HepG2 (cell line): ENCODE measurements around the gene CDK3. TPM values are rescaled to one million over a fixed set of nuclear protein-coding genes. Genes with fewer than 3 reads are reported as not detected.

ENCODE experiments used
- ARID2 ChIP-seq: sonication (generic); formaldehyde crosslinking; IDR thresholded peaks from 2 replicates; pipeline ENCODE4 v1.8.1; 2022; ENCODE audit warnings: mild to moderate bottlenecking, missing genetic modification reagents, borderline replicate concordance
- ARID5B ChIP-seq: IDR thresholded peaks from 2 replicates; pipeline ENCODE4 v1.4.0; 2020; ENCODE audit warnings: mild to moderate bottlenecking, missing genetic modification reagents
- GABPB1 ChIP-seq: IDR thresholded peaks from 2 replicates; pipeline ENCODE4 v1.6.1; 2016; ENCODE audit warnings: mild to moderate bottlenecking, missing genetic modification reagents, moderate library complexity, missing compliant biosample characterization
- HDAC1 ChIP-seq: sonication (generic); formaldehyde crosslinking; IDR thresholded peaks from 2 replicates; pipeline ENCODE4 v1.5.1; 2020; ENCODE audit warnings: mild to moderate bottlenecking, missing genetic modification reagents
- HOXA5 ChIP-seq: sonication (generic); formaldehyde crosslinking; IDR thresholded peaks from 2 replicates; pipeline ENCODE4 v1.4.0; 2020; ENCODE audit warnings: missing genetic modification reagents
- IKZF1 ChIP-seq: fragments of 450-650 bp; IDR thresholded peaks from 2 replicates; pipeline ENCODE4 v1.7.1; 2016
- MAX ChIP-seq: IDR thresholded peaks from 2 replicates; pipeline ENCODE4 v1.6.1; 2012; ENCODE audit warnings: inconsistent platforms
- RARG ChIP-seq: sonication (generic); formaldehyde crosslinking; IDR thresholded peaks from 2 replicates; pipeline ENCODE4 v1.4.0; 2020; ENCODE audit warnings: low read depth, mild to moderate bottlenecking, missing genetic modification reagents
- RBM39 ChIP-seq: fragments of 200-400 bp; formaldehyde crosslinking; IDR thresholded peaks from one replicate; pipeline ENCODE4 v1.6.1; 2018; ENCODE audit warnings: antibody characterized with exemption, mild to moderate bottlenecking, low read depth, low read length; ENCODE audit not compliant: poor library complexity, severe bottlenecking
- RELA ChIP-seq: sonication (generic); formaldehyde crosslinking; IDR thresholded peaks from 2 replicates; pipeline ENCODE4 v1.4.0; 2020; ENCODE audit warnings: missing genetic modification reagents
- RNF2 ChIP-seq: fragments of 450-650 bp; conservative IDR thresholded peaks from 2 replicates; pipeline ENCODE4 v1.6.1; 2016; ENCODE audit warnings: low read depth
- STAT6 ChIP-seq: sonication (generic); formaldehyde crosslinking; IDR thresholded peaks from 2 replicates; pipeline ENCODE4 v1.4.0; 2020; ENCODE audit warnings: missing genetic modification reagents, mild to moderate bottlenecking, borderline replicate concordance
- TBX2 ChIP-seq: sonication (generic); formaldehyde crosslinking; IDR thresholded peaks from 2 replicates; pipeline ENCODE4 v1.5.0; 2020; ENCODE audit warnings: missing genetic modification reagents, mild to moderate bottlenecking, borderline replicate concordance
- TOPORS ChIP-seq: sonication (generic); formaldehyde crosslinking; IDR thresholded peaks from 2 replicates; pipeline ENCODE4 v1.8.0; 2023; ENCODE audit warnings: mild to moderate bottlenecking, missing genetic modification reagents
- ZMYM2 ChIP-seq: sonication (generic); formaldehyde crosslinking; IDR thresholded peaks from 2 replicates; pipeline ENCODE4 v1.8.0; 2022; ENCODE audit warnings: mild to moderate bottlenecking, missing genetic modification reagents
- ZNF513 ChIP-seq: sonication (generic); formaldehyde crosslinking; conservative IDR thresholded peaks from 2 replicates; pipeline ENCODE4 v1.5.0; 2020; ENCODE audit warnings: missing genetic modification reagents
- ZNF558 ChIP-seq: sonication (generic); formaldehyde crosslinking; IDR thresholded peaks from 2 replicates; pipeline ENCODE4 v1.9.0; 2022; ENCODE audit warnings: mild to moderate bottlenecking, missing genetic modification reagents, borderline replicate concordance
- ZNF580 ChIP-seq: IDR thresholded peaks from 2 replicates; pipeline ENCODE4 v1.6.1; 2016; ENCODE audit warnings: low read depth, borderline replicate concordance
- ZNF781 ChIP-seq: sonication (generic); formaldehyde crosslinking; IDR thresholded peaks from 2 replicates; pipeline ENCODE4 v1.5.1; 2020; ENCODE audit warnings: borderline replicate concordance, mild to moderate bottlenecking, missing genetic modification reagents; ENCODE audit errors: not compliant biosample characterization
- ZNF782 ChIP-seq: sonication (generic); formaldehyde crosslinking; IDR thresholded peaks from 2 replicates; pipeline ENCODE4 v1.4.0; 2020; ENCODE audit warnings: missing genetic modification reagents, mild to moderate bottlenecking, borderline replicate concordance
- ZNF891 ChIP-seq: sonication (generic); formaldehyde crosslinking; IDR thresholded peaks from 2 replicates; pipeline ENCODE4 v1.5.0; 2020; ENCODE audit warnings: mild to moderate bottlenecking, missing genetic modification reagents
- polyA plus RNA-seq, 8 experiments: library from polyadenylated mRNA; depleted of rRNA in 3 of 8; stranded (reverse) in 7 of 8; unstranded in 1 of 8; fragments of >200 nt; fragmentation: Illumina TruSeq in 4 of 8; extraction: Trizol in 4 of 8; gene quantifications; 2 replicates each; pipeline versions ENCODE4 v1.2.1 to v1.2.3, GENCODE V29; 2011 to 2016; ENCODE audit warnings: low read depth in 4 of 8, missing spikeins in 1 of 8, mixed read lengths in 1 of 8; ENCODE audit not compliant: insufficient read depth in 1 of 8
- total RNA-seq, 5 experiments: library from RNA; depleted of rRNA; stranded (reverse); fragments of >200 nt; fragmentation: Illumina TruSeq; extraction: Trizol; gene quantifications; 2 replicates each; pipeline ENCODE4 v1.2.3, GENCODE V29; 2016; ENCODE audit warnings: low read depth in 1 of 5

The CDK3 gene
- total and polyA plus RNA-seq, 2 of the 13 experiments (the other 11 are each of a cell fraction or from before 2014, with no cell fraction given), result 5.8 to 11.4 TPM

GRCh38 chr17:76014100-76014924, 13.7 kb downstream of the CDK3 start (continued):
- no peak for TF ChIP-seq ARID5B (CRISPR knock-in tag)
- TF ChIP-seq ARID2 (CRISPR knock-in tag), result no peak
- peak; percentile 55; the same call in 1 of the 2 replicates for TF ChIP-seq TBX2 (CRISPR knock-in tag)
- TF ChIP-seq RBM39, result peak; percentile 58
- TF ChIP-seq GABPB1 (CRISPR knock-in tag), result peak; percentile 48; the same call in 1 of the 2 replicates
- TF ChIP-seq HDAC1 (CRISPR knock-in tag), result no peak
- no peak for TF ChIP-seq HOXA5 (CRISPR knock-in tag)
- no peak for TF ChIP-seq RARG (CRISPR knock-in tag)
- peak; percentile 62; the same call in 1 of the 2 replicates for TF ChIP-seq ZNF782
- peak; percentile 59; the same call in 1 of the 2 replicates for TF ChIP-seq MAX
- TF ChIP-seq RNF2, result no peak
- no peak for TF ChIP-seq RELA (CRISPR knock-in tag)
- TF ChIP-seq ZNF781, result peak; percentile 48
- peak; percentile 93 for TF ChIP-seq ZNF891 (CRISPR knock-in tag)
- TF ChIP-seq ZMYM2, result no peak
- no peak for TF ChIP-seq STAT6
- TF ChIP-seq TOPORS, result no peak
- no peak for TF ChIP-seq ZNF558 (CRISPR knock-in tag)
- TF ChIP-seq ZNF580 (CRISPR knock-in tag), result peak; percentile 82; the same call in 1 of the 2 replicates
- no peak for TF ChIP-seq IKZF1
- no peak for TF ChIP-seq ZNF513 (CRISPR knock-in tag)
